HFFc6 (cell line): ENCODE results near the gene GATAD2A. TPM values are rescaled to one million over a fixed set of nuclear protein-coding genes. Genes with fewer than 3 reads are reported as not detected.
A peak's percentile ranks its signal among the peaks of the same experiment; 100 is the strongest.

Experiments used
- DNase-seq: peaks from one replicate; pipeline ENCODE4 v3.0.0-alpha.2; 2018
- H3K27ac Mint-ChIP-seq: 2 replicates; pipeline ENCODE4 v1.8.0; 2020; ENCODE audit warnings: mild to moderate bottlenecking, mixed read lengths
- H3K27me3 Mint-ChIP-seq: 2 replicates; pipeline ENCODE4 v1.8.0; 2021; ENCODE audit warnings: mild to moderate bottlenecking, moderate library complexity, mixed read lengths; ENCODE audit not compliant: insufficient read depth
- H3K36me3 Mint-ChIP-seq: 2 replicates; pipeline ENCODE4 v1.8.0; 2021; ENCODE audit warnings: low read depth, mixed read lengths
- H3K4me1 Mint-ChIP-seq: 2 replicates; pipeline ENCODE4 v1.8.0; 2020; ENCODE audit warnings: low read depth, mixed read lengths
- H3K4me3 Mint-ChIP-seq: 2 replicates; pipeline ENCODE4 v1.8.0; 2020; ENCODE audit warnings: mild to moderate bottlenecking, moderate library complexity, mixed read lengths
- H3K9me3 Mint-ChIP-seq: 2 replicates; pipeline ENCODE4 v1.8.0; 2020; ENCODE audit warnings: mild to moderate bottlenecking, mixed read lengths
- CTCF ChIP-seq: fragments of 200-600 bp; sonication (generic); IDR thresholded peaks from 2 replicates; pipeline ENCODE4 v1.5.0; 2021; ENCODE audit warnings: antibody characterized with exemption, mild to moderate bottlenecking
- total RNA-seq, 6 experiments: library from RNA; stranded (reverse); fragmentation: NEBNext Ultra II Directional; extraction: Animal tissue kit (Norgen Biotek cat#: 25700); gene quantifications; 2 replicates in 1 of 6; 3 replicates in 5 of 6; pipeline ENCODE4 v1.2.3, GENCODE V29; 2021

The GATAD2A gene
- total RNA-seq, 6 experiments from 2014 or later, result 107 to 123 (median 112) TPM

GRCh38 chr19:19426799-19427198, 21.3 kb downstream of the GATAD2A start:
- Mint-ChIP-seq H3K4me3 (no peak overlapping the region), H3K9me3 (no peaks in the 10 kb centered on the region), H3K27ac (no peak overlapping the region), H3K27me3 (no peaks in the 10 kb centered on the region; the same call in 1 of the 2 replicates), H3K4me1 (peaks cover 10% of the 10 kb centered on the region), H3K36me3 (no peaks in the 10 kb centered on the region)
- no peak for TF ChIP-seq CTCF
- DNase-seq, result no peak

GRCh38 chr19:19427302-19427701, 21.8 kb downstream of the GATAD2A start:
- H3K9me3 Mint-ChIP-seq, result no peaks in the 10 kb centered on the region
- peaks cover 10% of the 10 kb centered on the region for H3K4me1 Mint-ChIP-seq
- no peak for TF ChIP-seq CTCF
- DNase-seq, result no peak
- H3K27ac Mint-ChIP-seq, result no peak overlapping the region
- no peak overlapping the region for H3K4me3 Mint-ChIP-seq
- H3K27me3 Mint-ChIP-seq, result no peaks in the 10 kb centered on the region; the same call in 1 of the 2 replicates
- no peaks in the 10 kb centered on the region for H3K36me3 Mint-ChIP-seq

- no peaks in the 10 kb centered on the region for H3K9me3 Mint-ChIP-seq
- no peak for TF ChIP-seq CTCF
- no peak for DNase-seq
- no peak overlapping the region for H3K4me3 Mint-ChIP-seq
- H3K27me3 Mint-ChIP-seq, result no peaks in the 10 kb centered on the region; the same call in 1 of the 2 replicates
- 0 out of 2 replicates have a peak overlapping the region, but pooled peaks have one; percentile 26 for H3K27ac Mint-ChIP-seq
- peaks cover 10% of the 10 kb centered on the region for H3K4me1 Mint-ChIP-seq
- H3K36me3 Mint-ChIP-seq, result no peaks in the 10 kb centered on the region
These were observed 22.5 kb downstream of the GATAD2A start for GRCh38 chr19:19427944-19428343.

GRCh38 chr19:19428746-19429145, 23.3 kb downstream of the GATAD2A start:
- no peaks in the 10 kb centered on the region for H3K36me3 Mint-ChIP-seq
- no peak overlapping the region for H3K27ac Mint-ChIP-seq
- H3K4me3 Mint-ChIP-seq, result no peak overlapping the region
- no peaks in the 10 kb centered on the region; the same call in 1 of the 2 replicates for H3K27me3 Mint-ChIP-seq
- H3K4me1 Mint-ChIP-seq, result peaks cover 10% of the 10 kb centered on the region
- DNase-seq, result no peak
- TF ChIP-seq CTCF, result no peak
- no peaks in the 10 kb centered on the region for H3K9me3 Mint-ChIP-seq

- no peaks in the 10 kb centered on the region; the same call in 1 of the 2 replicates for H3K27me3 Mint-ChIP-seq
- no peak for TF ChIP-seq CTCF
- no peak overlapping the region for H3K27ac Mint-ChIP-seq
- no peaks in the 10 kb centered on the region for H3K9me3 Mint-ChIP-seq
- no peak for DNase-seq
- no peaks in the 10 kb centered on the region for H3K36me3 Mint-ChIP-seq
- peaks cover 10% of the 10 kb centered on the region for H3K4me1 Mint-ChIP-seq
- no peak overlapping the region for H3K4me3 Mint-ChIP-seq
These were observed 23.9 kb downstream of the GATAD2A start for GRCh38 chr19:19429361-19429760.

- no peak for DNase-seq
- Mint-ChIP-seq H3K9me3 (no peaks in the 10 kb centered on the region), H3K36me3 (no peaks in the 10 kb centered on the region), H3K27ac (no peak overlapping the region), H3K4me3 (no peak overlapping the region), H3K4me1 (peaks cover 4% of the 10 kb centered on the region; the same call in 1 of the 2 replicates), H3K27me3 (no peaks in the 10 kb centered on the region; the same call in 1 of the 2 replicates)
- TF ChIP-seq CTCF, result no peak
These were observed 27.3 kb downstream of the GATAD2A start for GRCh38 chr19:19432732-19433131.
